Esophagus muscularis mucosa (tissue), 3 donors: ENCODE data around the gene SORCS2.

ENCODE experiments used
- POLR2A ChIP-seq: fragments of 450-650 bp; IDR thresholded peaks from one replicate; pipeline ENCODE4 v1.6.1; 2017; ENCODE audit warnings: antibody characterized with exemption, moderate library complexity, mild to moderate bottlenecking, low read depth
- POLR2AphosphoS5 ChIP-seq, 2 donors: sonication (generic); formaldehyde crosslinking; IDR thresholded peaks; one replicate each; pipeline ENCODE4 v1.6.1; 2017; ENCODE audit warnings: antibody characterized with exemption in 2 of 2
- TF ChIP-seq, protein P1 (sequence below), 3 experiments: fragments of 200-600 bp in 2 of 3; fragments of 450-650 bp in 1 of 3; sonication (generic) in 2 of 3; IDR thresholded peaks; one replicate each; pipeline ENCODE4 v1.5.1; 2017 to 2019; ENCODE audit warnings: antibody characterized with exemption in 3 of 3, mild to moderate bottlenecking in 2 of 3, moderate library complexity in 1 of 3

GRCh38 chr4:7207628-7208231 is 15.4 kb downstream of the SORCS2 start:
- TF ChIP-seq, protein P1, sequence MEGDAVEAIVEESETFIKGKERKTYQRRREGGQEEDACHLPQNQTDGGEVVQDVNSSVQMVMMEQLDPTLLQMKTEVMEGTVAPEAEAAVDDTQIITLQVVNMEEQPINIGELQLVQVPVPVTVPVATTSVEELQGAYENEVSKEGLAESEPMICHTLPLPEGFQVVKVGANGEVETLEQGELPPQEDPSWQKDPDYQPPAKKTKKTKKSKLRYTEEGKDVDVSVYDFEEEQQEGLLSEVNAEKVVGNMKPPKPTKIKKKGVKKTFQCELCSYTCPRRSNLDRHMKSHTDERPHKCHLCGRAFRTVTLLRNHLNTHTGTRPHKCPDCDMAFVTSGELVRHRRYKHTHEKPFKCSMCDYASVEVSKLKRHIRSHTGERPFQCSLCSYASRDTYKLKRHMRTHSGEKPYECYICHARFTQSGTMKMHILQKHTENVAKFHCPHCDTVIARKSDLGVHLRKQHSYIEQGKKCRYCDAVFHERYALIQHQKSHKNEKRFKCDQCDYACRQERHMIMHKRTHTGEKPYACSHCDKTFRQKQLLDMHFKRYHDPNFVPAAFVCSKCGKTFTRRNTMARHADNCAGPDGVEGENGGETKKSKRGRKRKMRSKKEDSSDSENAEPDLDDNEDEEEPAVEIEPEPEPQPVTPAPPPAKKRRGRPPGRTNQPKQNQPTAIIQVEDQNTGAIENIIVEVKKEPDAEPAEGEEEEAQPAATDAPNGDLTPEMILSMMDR (IDR thresholded peaks at IDR 0.05): no peak
- TF ChIP-seq POLR2AphosphoS5 (IDR thresholded peaks at IDR 0.05) (no peak), POLR2A (no peak)
